ENCODE results near the gene CATSPERZ. TPM values are rescaled to one million over a fixed set of nuclear protein-coding genes. Genes with fewer than 3 reads are reported as not detected.

Gene CATSPERZ
- total and polyA plus RNA-seq, 9 donors = not detected

- H3K4me3 ChIP-seq = no peak overlapping the region
- intact Hi-C loops (cut with DNase I) = no loop called here
- TF ChIP-seq CTCF (IDR thresholded peaks at IDR 0.05) (no peak), EP300 (IDR thresholded peaks at IDR 0.05) (no peak), POLR2A (IDR thresholded peaks at IDR 0.05) (no peak)
- peaks cover 3% of the 10 kb centered on the region for H3K4me1 ChIP-seq (ENCODE audit: insufficient read depth)
- no peaks in the 10 kb centered on the region for H3K36me3 ChIP-seq
- 88 to 90% (median 90%) methylated on average over 17 to 18 of the region's 18 CpGs for WGBS, 3 donors
- no peaks in the 10 kb centered on the region for H3K27me3 ChIP-seq
- H3K9me3 ChIP-seq = no peaks in the 10 kb centered on the region
- no peak for DNase-seq
- H3K27ac ChIP-seq = no peak overlapping the region
Observed at GRCh38 chr11:64351136-64351631, 51.0 kb downstream of the CATSPERZ start.

DNA sequence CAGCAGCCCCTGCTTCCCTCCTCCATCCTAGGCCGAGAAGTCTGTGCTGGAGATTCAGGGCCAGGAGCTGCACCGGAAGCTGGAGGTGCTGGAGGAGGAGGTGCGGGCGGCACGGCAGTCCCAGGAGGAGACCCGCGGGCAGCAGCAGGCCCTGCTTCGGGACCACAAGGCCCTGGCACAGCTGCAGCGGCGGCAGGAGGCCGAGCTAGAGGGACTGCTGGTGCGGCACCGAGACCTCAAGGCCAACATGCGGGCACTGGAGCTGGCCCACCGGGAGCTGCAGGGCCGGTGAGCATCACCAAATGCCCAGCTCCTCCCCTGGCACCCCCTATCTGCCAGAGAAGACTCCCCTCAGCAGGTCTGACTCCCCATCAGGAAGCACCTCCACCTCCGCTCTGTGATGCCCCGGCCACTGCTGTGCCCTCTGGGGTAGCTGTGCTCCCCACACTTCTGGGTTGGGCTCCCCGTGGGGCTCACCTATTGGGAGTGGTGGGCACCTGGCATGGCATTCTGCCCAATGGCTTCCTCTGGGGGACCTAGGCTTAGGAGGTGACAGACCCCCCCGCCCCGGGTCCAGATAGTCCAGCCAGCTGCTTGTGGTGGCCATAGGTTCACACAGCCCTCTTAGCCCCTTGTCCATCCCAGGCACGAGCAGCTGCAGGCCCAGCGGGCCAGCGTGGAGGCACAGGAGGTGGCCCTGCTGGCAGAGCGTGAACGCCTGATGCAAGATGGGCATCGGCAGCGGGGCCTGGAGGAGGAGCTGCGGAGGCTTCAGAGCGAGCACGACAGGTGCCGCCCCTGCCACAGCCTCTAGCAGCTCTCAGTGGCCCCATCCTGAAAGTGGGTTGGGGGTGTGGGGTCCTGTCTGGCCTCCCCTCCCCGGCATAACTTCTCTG lies 52.2 kb downstream of the CATSPERZ start:
- H3K4me1 ChIP-seq (ENCODE audit: insufficient read depth) = peaks cover 3% of the 10 kb centered on the region
- no peaks in the 10 kb centered on the region for H3K27me3 ChIP-seq
- no peak for TF ChIP-seq POLR2A (IDR thresholded peaks at IDR 0.05)
- no peak for TF ChIP-seq EP300 (IDR thresholded peaks at IDR 0.05)
- no peak for TF ChIP-seq CTCF (IDR thresholded peaks at IDR 0.05)
- H3K9me3 ChIP-seq = no peaks in the 10 kb centered on the region
- DNase-seq = no peak
- no peaks in the 10 kb centered on the region for H3K36me3 ChIP-seq
- H3K27ac ChIP-seq = no peak overlapping the region
- intact Hi-C loops (cut with DNase I) = no loop called here
- 84 to 86% (median 85%) methylated on average over 32 to 33 of the region's 33 CpGs for WGBS, 3 donors
- H3K4me3 ChIP-seq = no peak overlapping the region

DNA sequence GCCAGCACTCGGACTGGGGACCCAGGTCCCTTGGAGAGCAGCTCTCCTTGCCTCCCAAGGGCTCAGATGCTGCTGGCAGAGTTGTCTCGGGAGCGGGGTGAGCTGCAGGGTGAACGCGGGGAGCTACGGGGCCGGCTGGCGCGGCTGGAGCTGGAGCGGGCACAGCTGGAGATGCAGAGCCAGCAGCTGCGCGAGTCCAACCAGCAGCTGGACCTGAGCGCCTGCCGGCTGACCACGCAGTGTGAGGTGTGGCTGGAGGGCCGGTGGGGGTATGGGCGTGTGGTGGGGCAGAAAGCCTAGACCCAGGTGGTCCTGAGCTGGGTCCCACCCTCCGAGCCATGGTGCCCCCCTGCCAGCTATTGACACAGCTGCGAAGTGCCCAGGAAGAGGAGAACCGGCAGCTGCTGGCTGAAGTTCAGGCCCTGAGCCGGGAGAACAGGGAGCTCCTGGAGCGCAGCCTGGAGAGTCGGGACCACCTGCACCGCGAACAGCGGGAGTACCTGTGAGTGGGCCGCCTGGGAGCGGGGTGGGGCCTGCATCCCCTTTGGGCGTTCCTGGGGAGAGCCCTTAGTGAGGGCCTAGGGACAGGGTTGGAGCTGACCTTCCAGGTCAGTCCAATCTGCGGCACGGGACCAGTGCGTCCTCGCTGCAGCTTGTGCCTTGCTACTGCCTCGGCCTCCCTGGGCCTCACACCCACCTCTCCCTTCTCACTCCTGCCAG lies 53.0 kb downstream of the CATSPERZ start:
- no peaks in the 10 kb centered on the region for H3K36me3 ChIP-seq
- WGBS, 3 donors = 70 to 84% (median 72%) methylated on average over 33 to 34 of the region's 34 CpGs
- intact Hi-C loops (cut with DNase I) = no loop called here
- H3K27me3 ChIP-seq = no peaks in the 10 kb centered on the region
- H3K4me3 ChIP-seq = no peak overlapping the region
- H3K27ac ChIP-seq = no peak overlapping the region
- H3K4me1 ChIP-seq (ENCODE audit: insufficient read depth) = peaks cover 5% of the 10 kb centered on the region
- DNase-seq = no peak
- TF ChIP-seq EP300 (IDR thresholded peaks at IDR 0.05) (no peak), CTCF (IDR thresholded peaks at IDR 0.05) (no peak)
- no peaks in the 10 kb centered on the region for H3K9me3 ChIP-seq

DNA sequence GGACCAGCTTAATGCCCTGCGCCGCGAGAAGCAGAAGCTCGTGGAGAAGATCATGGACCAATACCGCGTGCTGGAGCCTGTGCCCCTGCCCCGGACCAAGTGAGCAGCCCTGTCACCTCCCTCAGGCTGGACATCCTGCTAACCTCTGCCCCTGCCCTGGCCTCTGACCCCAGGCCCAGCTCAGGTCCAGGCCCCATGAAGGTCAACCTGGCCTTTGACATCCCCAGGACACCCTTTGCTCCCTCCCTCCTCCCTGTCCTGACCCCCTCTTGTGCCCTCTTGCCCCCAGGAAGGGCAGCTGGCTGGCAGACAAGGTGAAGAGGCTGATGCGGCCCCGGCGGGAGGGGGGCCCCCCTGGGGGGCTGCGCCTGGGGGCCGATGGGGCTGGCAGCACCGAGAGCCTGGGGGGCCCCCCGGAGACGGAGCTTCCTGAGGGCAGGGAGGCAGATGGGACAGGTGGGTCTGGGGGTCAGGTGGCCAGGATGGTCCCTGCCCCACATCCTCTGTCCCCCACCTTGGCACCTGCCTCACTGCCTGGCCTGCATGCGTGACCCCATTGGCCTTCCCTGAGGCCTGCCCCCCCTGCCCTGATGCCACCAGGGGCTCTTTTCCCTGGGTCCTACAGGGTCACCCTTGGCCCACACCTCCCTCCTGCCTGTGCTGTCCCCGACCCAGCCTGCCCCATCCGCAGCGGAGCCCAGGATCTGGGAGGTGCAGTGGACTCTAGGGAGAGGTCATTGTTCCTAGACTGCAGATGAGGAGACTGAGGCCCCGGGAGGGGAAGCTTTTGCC lies 53.8 kb downstream of the CATSPERZ start:
- 62 to 74% (median 72%) methylated on average over 20 of the region's 20 CpGs for WGBS, 3 donors
- H3K36me3 ChIP-seq = no peaks in the 10 kb centered on the region
- intact Hi-C loops (cut with DNase I) = no loop called here
- no peak for DNase-seq
- TF ChIP-seq EP300 (IDR thresholded peaks at IDR 0.05) = no peak
- TF ChIP-seq POLR2A (IDR thresholded peaks at IDR 0.05) = no peak
- no peak for TF ChIP-seq CTCF (IDR thresholded peaks at IDR 0.05)
- H3K9me3 ChIP-seq = no peaks in the 10 kb centered on the region
- H3K4me3 ChIP-seq = no peak overlapping the region
- H3K4me1 ChIP-seq (ENCODE audit: insufficient read depth) = peaks cover 9% of the 10 kb centered on the region
- no peak overlapping the region for H3K27ac ChIP-seq
- H3K27me3 ChIP-seq = no peaks in the 10 kb centered on the region

Measured in ovary (tissue), 9 donors.